ENCODE results near the gene AHI1. TPM values are rescaled to one million over a fixed set of nuclear protein-coding genes. Genes with fewer than 3 reads are reported as not detected.

The AHI1 gene
- polyA plus RNA-seq, 1 of the 3 experiments (the other 2 are of a cell fraction) = 7.3 TPM

DNA sequence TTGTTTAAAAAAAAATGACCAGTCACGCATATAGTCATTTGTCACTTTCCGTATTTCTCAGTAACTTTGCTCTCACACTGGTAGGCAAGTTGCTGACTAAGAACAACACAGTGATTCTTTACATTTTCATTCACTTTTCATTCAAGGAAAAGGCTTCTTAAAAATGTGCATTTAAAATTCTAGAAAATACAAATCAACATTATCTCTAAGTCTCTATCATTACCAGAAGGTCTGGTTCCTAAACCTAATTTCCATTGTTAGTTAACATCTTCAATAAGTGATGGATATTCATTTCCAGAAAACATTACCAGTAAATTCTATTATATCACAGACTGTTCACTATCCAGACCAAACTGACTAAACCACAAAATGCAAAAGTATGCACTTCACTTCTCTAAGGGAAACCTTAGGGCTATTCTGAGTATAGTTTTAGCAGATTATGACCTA lies 115.3 kb downstream of the AHI1 start:
- Histone ChIP-seq H3K9me2 (no peaks in the 10 kb centered on the region), H2AFZ (ENCODE audit: low read depth) (no peak overlapping the region), H4K20me1 (ENCODE audit: insufficient read depth) (no peaks in the 10 kb centered on the region), H3K9me3 (no peaks in the 10 kb centered on the region), H3K27ac (ENCODE audit: low read depth in 2 of 2, low read length in 1 of 2) (no peak overlapping the region), H3K36me3 (replicated peaks in 1 of 2; ENCODE audit: control insufficient read depth in 1 of 2, insufficient read depth in 2 of 2, low read length in 1 of 2) (peaks cover 0 to 3% of the 10 kb centered on the region in 2 experiments), H3K27me3 (ENCODE audit: insufficient read depth) (no peaks in the 10 kb centered on the region), H3F3A (replicated peaks; ENCODE audit: insufficient read depth) (no peaks in the 10 kb centered on the region), H3K4me1 (ENCODE audit: control insufficient read depth in 1 of 2, insufficient read depth in 2 of 2, low read depth in 1 of 2, low read length in 1 of 2) (no peaks in the 10 kb centered on the region; a peak in 1 of 4 replicates), H3K9ac (no peak overlapping the region), H3K79me2 (ENCODE audit: insufficient read depth) (no peaks in the 10 kb centered on the region), H3K4me3 (ENCODE audit: low read depth in 2 of 2, low read length in 1 of 2) (no peak overlapping the region), H3K4me2 (no peak overlapping the region)
- TF ChIP-seq RFX5 (IDR thresholded peaks at IDR 0.05; ENCODE audit: low read length) = no peak
- no peak for TF ChIP-seq FOSL2 (IDR thresholded peaks at IDR 0.05; ENCODE audit: borderline replicate concordance, low read depth)
- TF ChIP-seq, protein P1, sequence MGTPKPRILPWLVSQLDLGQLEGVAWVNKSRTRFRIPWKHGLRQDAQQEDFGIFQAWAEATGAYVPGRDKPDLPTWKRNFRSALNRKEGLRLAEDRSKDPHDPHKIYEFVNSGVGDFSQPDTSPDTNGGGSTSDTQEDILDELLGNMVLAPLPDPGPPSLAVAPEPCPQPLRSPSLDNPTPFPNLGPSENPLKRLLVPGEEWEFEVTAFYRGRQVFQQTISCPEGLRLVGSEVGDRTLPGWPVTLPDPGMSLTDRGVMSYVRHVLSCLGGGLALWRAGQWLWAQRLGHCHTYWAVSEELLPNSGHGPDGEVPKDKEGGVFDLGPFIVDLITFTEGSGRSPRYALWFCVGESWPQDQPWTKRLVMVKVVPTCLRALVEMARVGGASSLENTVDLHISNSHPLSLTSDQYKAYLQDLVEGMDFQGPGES (IDR thresholded peaks at IDR 0.05; ENCODE audit: low read depth, low read length) = no peak
- no peak for TF ChIP-seq GABPA (IDR thresholded peaks at IDR 0.05; ENCODE audit: low read depth)
- TF ChIP-seq, protein P2, sequence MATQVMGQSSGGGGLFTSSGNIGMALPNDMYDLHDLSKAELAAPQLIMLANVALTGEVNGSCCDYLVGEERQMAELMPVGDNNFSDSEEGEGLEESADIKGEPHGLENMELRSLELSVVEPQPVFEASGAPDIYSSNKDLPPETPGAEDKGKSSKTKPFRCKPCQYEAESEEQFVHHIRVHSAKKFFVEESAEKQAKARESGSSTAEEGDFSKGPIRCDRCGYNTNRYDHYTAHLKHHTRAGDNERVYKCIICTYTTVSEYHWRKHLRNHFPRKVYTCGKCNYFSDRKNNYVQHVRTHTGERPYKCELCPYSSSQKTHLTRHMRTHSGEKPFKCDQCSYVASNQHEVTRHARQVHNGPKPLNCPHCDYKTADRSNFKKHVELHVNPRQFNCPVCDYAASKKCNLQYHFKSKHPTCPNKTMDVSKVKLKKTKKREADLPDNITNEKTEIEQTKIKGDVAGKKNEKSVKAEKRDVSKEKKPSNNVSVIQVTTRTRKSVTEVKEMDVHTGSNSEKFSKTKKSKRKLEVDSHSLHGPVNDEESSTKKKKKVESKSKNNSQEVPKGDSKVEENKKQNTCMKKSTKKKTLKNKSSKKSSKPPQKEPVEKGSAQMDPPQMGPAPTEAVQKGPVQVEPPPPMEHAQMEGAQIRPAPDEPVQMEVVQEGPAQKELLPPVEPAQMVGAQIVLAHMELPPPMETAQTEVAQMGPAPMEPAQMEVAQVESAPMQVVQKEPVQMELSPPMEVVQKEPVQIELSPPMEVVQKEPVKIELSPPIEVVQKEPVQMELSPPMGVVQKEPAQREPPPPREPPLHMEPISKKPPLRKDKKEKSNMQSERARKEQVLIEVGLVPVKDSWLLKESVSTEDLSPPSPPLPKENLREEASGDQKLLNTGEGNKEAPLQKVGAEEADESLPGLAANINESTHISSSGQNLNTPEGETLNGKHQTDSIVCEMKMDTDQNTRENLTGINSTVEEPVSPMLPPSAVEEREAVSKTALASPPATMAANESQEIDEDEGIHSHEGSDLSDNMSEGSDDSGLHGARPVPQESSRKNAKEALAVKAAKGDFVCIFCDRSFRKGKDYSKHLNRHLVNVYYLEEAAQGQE (IDR thresholded peaks at IDR 0.05; ENCODE audit: low read depth, low read length) = no peak
- TF ChIP-seq, protein P3, sequence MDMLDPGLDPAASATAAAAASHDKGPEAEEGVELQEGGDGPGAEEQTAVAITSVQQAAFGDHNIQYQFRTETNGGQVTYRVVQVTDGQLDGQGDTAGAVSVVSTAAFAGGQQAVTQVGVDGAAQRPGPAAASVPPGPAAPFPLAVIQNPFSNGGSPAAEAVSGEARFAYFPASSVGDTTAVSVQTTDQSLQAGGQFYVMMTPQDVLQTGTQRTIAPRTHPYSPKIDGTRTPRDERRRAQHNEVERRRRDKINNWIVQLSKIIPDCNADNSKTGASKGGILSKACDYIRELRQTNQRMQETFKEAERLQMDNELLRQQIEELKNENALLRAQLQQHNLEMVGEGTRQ (IDR thresholded peaks at IDR 0.05; ENCODE audit: borderline replicate concordance, low read depth, low read length) = no peak
- no peak for TF ChIP-seq TCF12 (IDR thresholded peaks at IDR 0.05)
- no peak for TF ChIP-seq TEAD4 (IDR thresholded peaks at IDR 0.05; ENCODE audit: borderline replicate concordance, insufficient read depth)
- TF ChIP-seq, protein P4, sequence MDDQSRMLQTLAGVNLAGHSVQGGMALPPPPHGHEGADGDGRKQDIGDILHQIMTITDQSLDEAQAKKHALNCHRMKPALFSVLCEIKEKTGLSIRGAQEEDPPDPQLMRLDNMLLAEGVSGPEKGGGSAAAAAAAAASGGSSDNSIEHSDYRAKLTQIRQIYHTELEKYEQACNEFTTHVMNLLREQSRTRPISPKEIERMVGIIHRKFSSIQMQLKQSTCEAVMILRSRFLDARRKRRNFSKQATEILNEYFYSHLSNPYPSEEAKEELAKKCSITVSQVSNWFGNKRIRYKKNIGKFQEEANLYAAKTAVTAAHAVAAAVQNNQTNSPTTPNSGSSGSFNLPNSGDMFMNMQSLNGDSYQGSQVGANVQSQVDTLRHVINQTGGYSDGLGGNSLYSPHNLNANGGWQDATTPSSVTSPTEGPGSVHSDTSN (IDR thresholded peaks at IDR 0.05) = no peak
- TF ChIP-seq GATA2 (CRISPR knock-in tag; IDR thresholded peaks at IDR 0.05) = no peak
- 72% methylated on average over 2 of the region's 2 CpGs for WGBS (ENCODE audit: low lambda C conversion rate)
- no peak for DNase-seq
- ChIA-PET CTCF (no interaction called here), POLR2A (no interaction called here)

DNA sequence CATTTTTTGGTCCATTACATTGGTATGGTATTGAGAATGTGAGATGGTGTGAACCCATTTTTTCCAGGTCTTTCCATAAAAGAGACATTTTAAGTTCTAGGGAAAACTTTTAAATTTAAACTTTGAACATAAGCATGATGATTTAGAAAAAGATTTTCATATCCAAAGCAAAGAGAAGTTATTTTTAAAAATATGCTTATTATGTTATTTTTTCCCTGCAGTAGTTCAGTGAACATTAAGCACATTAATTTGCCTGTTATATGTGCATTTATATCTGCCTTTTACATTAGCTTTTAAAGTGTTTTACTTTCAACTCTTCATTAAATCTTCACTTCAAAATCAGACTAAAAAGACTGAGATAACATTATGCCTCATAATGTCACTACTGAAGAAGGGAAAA lies 116.7 kb downstream of the AHI1 start:
- no peak overlapping the region for H3K4me3 ChIP-seq (ENCODE audit: low read depth in 2 of 2, low read length in 1 of 2)
- H3K79me2 ChIP-seq (ENCODE audit: insufficient read depth) = no peaks in the 10 kb centered on the region
- H3K36me3 ChIP-seq (replicated peaks in 1 of 2; ENCODE audit: control insufficient read depth in 1 of 2, insufficient read depth in 2 of 2, low read length in 1 of 2) = no peaks in the 10 kb centered on the region
- H3K9me2 ChIP-seq = no peaks in the 10 kb centered on the region
- H3K9me3 ChIP-seq = no peaks in the 10 kb centered on the region
- ChIA-PET CTCF (no interaction called here), POLR2A (no interaction called here)
- no peaks in the 10 kb centered on the region for H3K27me3 ChIP-seq (ENCODE audit: insufficient read depth)
- H3F3A ChIP-seq (replicated peaks; ENCODE audit: insufficient read depth) = no peaks in the 10 kb centered on the region
- no peak overlapping the region for H2AFZ ChIP-seq (ENCODE audit: low read depth)
- no peaks in the 10 kb centered on the region for H4K20me1 ChIP-seq (ENCODE audit: insufficient read depth)
- H3K4me1 ChIP-seq (ENCODE audit: control insufficient read depth in 1 of 2, insufficient read depth in 2 of 2, low read depth in 1 of 2, low read length in 1 of 2) = no peaks in the 10 kb centered on the region; a peak in 1 of 4 replicates
- TF ChIP-seq, protein P4 (IDR thresholded peaks at IDR 0.05) = no peak
- TF ChIP-seq, protein P5, sequence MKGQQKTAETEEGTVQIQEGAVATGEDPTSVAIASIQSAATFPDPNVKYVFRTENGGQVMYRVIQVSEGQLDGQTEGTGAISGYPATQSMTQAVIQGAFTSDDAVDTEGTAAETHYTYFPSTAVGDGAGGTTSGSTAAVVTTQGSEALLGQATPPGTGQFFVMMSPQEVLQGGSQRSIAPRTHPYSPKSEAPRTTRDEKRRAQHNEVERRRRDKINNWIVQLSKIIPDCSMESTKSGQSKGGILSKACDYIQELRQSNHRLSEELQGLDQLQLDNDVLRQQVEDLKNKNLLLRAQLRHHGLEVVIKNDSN (IDR thresholded peaks at IDR 0.05; ENCODE audit: borderline replicate concordance, low read depth) = no peak
- TF ChIP-seq GATA2 (CRISPR knock-in tag; IDR thresholded peaks at IDR 0.05) (no peak), SIN3A (IDR thresholded peaks at IDR 0.05; ENCODE audit: borderline replicate concordance, low read depth, low read length) (no peak)
- TF ChIP-seq, protein P2 (IDR thresholded peaks at IDR 0.05; ENCODE audit: low read depth, low read length) = no peak
- no peak overlapping the region for H3K9ac ChIP-seq
- H3K4me2 ChIP-seq = no peak overlapping the region
- DNase-seq = no peak
- no peak overlapping the region for H3K27ac ChIP-seq (ENCODE audit: low read depth in 2 of 2, low read length in 1 of 2)
